MM.1S (cell line): ENCODE measurements around the gene EIF4G2.

ENCODE experiments used
- CTCF ChIP-seq: fragments of 300-600 bp; sonication (generic); IDR thresholded peaks from 2 replicates; pipeline ENCODE4 v1.5.1; 2016; ENCODE audit warnings: antibody characterized with exemption, low read length, mixed read lengths
- EZH2 ChIP-seq: fragments of 300-600 bp; sonication (generic); optimal IDR thresholded peaks from 2 replicates; pipeline ENCODE3; 2017; ENCODE audit warnings: low read depth, mild to moderate bottlenecking, antibody characterized with exemption, low read length, mixed read lengths
- EZH2phosphoT487 ChIP-seq: fragments of 300-600 bp; sonication (generic); IDR thresholded peaks from 2 replicates; pipeline ENCODE4 v1.6.1; 2018; ENCODE audit warnings: antibody characterized with exemption, low read length

DNA sequence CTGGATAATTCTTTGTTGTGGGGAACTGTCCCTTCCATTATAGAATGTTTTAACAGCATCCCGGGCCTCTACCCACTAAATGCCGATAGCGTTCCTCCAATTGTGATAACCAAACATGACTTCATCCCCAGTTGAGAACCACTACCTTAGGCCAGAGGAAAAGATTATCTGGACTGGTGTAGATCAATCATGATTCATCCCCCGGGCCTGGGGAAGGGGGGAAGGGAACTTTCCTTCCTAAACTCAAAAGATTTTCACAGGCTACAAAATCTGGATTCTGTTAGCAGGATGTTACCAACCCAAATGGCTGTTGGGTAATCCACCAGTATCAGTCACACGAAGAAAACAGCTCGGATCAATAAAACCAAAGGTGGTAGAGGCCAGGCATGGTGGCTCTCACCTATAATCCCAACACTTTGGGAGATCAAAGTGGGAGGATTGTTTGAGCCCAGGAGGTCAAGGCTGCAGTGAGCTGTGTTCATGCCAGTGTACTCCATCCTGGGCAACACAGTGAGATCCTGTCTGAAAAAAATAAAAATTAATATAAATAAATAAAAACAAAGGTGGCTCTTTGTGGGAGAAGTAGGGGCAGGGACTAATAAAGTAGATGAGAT is 47.5 kb downstream of the EIF4G2 start:
- TF ChIP-seq CTCF, result no peak
- TF ChIP-seq EZH2, result no peak
- TF ChIP-seq EZH2phosphoT487, result no peak
